Caki2 (cell line): ENCODE measurements around the gene CDK16. TPM values are rescaled to one million over a fixed set of nuclear protein-coding genes. Genes with fewer than 3 reads are reported as not detected.

ENCODE experiments used
- DNase-seq: peaks from one replicate; pipeline ENCODE4 v3.0.0-alpha.2; 2015; ENCODE audit warnings: low read depth
- in situ Hi-C: cut with HindIII; loops from 2 replicates; pipeline ENCODE4 v1.10.0; 2016; ENCODE audit warnings: low sequenced_read_pairs, low pct_unique_long_range_greater_than_20kb, mixed read lengths
- total RNA-seq: library from RNA; depleted of rRNA; stranded (reverse); fragments of >200 nt; shearing (Covaris generic); gene quantifications from 2 replicates; pipeline ENCODE4 v1.2.3, GENCODE V29; 2014; ENCODE audit warnings: low replicate concordance

CDK16 gene
- total RNA-seq, 1 experiment from 2014 or later, result 78.8 TPM

DNA sequence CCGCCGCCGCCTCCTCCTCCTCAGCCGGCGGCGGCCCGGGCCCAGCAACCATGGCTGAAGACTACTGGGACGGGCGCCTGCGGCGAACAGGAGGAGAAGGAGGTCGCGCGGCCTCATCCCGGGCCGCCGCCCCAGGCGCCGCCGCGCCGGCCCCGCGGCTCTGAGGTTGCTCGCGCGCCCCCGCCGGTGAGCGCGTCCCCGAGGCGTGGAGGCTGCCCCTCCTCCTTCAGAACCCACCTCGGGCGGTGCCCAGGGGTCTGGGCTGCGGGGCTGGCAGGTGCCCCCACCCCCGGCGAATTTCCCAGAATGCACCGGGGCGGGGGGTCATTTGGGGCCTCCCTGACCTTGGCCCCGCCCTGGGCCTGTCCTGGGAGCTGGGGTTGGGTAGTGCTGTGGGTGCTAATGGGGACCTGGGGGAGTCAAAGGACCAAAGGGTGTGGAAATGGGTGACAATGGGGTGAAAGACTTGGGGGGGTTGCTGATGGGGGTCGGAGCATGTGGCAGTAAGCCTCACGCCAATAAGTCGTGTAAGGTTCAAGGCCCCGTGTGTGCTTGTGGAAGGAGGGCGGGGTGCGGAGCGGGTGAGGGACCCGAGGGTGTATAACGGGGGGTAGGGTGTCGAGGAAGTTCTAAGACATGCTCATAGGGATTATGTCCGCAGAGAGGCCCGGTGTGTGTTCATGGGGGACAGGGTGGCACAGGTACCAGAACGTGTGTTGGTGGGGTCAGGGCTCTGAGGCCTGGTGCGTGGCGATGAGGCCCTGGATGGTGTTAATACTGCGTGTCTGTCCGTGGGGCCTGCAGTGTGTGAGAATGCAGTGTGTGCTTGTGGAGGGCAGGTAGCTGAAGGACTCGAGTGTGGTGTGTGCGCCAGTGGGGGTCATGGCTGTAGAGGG is 687 bp downstream of the CDK16 start:
- in situ Hi-C loops, result no loop called here
- DNase-seq, result peak; percentile 23

DNA sequence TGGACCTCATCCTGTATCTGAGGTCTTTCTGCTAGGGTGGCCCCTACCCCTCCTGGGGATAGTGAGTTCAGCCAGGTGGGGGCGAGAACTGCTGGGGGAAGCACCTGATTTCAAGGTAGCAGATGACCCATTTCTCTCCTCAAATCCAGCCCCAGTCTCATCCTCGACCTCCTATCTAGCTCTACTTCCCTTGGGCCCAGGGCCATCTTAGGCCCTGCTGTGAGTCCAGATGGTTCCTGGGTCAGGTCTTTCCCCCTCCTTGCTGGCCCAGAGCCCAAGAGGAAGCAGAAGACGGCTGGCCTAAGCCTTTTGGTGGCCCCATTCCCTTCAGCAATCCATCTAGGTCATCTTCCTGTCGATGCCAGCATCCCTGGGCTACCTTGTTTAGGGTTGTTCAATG is 3.3 kb downstream of the CDK16 start:
- in situ Hi-C loops, result no loop called here
- no peak for DNase-seq

DNA sequence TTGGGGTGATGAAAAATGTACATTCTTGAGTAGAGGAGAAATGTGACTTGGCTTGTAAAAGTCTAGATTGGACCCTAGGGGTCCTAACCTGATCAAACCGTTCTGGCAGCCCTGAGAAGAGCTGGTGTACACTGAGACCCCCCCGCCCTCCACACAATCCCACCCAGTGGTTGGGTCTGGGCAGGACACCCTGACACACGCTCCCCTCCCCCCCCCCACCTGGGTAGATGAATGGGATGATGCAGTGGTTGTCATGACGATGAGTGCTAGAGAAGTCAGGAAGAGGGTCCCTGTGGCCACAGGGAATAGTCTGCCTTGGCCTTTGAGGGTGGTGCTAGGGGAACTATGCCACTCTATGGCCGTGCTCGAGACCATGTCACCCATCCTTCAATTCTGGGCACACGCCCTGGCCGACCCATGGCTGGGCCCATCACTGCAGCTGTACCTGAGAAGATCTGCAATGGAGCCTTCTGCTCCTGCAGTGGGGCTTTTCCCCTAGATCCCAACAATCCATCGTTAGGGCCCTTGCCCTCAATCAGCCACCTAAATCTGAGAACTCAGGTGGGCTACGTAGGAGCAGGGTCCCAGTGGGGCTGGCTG is 4.4 kb downstream of the CDK16 start:
- no peak for DNase-seq
- in situ Hi-C loops, result no loop called here

DNA sequence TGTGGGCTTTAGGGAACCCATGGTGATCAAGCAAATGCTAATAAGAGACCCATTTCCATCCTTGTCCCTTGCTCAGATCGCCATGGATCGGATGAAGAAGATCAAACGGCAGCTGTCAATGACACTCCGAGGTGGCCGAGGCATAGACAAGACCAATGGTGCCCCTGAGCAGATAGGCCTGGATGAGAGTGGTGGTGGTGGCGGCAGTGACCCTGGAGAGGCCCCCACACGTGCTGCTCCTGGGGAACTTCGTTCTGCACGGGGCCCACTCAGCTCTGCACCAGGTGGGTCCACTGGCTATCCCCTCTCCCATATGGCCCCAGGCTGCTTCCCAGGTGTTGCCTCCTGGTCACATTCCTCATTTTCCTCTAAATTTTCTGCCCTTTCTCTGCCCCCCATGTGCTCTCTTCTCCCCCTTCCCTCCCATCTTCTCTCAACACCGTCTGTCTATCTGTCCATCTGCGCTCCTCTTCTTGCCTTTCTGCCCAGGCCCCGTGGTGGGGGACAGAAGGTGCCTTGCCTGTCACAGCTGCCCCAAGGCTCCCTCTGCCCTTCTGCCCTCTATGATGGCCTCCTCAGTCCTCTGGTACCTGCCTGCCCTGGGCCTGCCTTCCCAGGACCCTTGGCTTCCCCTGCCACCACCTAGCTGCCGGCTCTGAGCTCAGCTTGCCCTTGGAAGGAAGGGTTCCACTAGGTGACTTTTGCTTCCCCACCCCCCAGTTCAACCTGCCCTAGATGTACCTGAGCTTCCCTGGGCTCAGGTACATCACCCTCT is 5.2 kb downstream of the CDK16 start:
- no peak for DNase-seq
- in situ Hi-C loops, result no loop called here

DNA sequence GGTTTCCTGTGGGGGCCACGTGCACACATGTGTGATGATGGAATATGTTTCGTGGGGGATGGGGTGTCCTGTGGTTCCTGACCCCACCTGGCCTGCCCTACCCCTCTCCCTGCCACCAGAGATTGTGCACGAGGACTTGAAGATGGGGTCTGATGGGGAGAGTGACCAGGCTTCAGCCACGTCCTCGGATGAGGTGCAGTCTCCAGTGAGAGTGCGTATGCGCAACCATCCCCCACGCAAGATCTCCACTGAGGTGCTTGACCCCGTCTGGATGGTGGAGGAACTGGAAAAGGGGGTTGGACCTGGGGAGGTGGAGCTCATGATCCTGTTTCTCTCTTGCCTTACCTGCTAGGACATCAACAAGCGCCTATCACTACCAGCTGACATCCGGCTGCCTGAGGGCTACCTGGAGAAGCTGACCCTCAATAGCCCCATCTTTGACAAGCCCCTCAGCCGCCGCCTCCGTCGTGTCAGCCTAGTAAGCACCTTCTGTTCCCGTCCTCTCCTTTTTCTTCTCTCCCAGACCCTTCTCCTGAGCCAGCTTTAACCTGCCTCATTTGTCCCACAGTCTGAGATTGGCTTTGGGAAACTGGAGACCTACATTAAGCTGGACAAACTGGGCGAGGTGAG is 5.9 kb downstream of the CDK16 start:
- DNase-seq, result no peak
- in situ Hi-C loops, result no loop called here

DNA sequence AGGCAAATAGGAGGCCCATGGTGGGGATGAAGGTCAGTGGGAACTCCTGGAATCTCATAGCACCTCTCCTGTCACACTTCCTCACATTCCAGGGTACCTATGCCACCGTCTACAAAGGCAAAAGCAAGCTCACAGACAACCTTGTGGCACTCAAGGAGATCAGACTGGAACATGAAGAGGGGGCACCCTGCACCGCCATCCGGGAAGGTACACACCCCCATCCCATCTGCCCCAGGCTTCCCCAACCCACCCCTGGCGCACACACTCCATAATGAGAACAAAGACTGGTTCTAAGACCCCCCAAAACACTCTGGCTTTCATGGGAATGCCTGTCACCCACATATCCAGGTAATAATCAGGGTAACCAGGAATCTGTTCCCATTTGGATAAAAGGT is 6.4 kb downstream of the CDK16 start:
- in situ Hi-C loops, result no loop called here
- no peak for DNase-seq

DNA sequence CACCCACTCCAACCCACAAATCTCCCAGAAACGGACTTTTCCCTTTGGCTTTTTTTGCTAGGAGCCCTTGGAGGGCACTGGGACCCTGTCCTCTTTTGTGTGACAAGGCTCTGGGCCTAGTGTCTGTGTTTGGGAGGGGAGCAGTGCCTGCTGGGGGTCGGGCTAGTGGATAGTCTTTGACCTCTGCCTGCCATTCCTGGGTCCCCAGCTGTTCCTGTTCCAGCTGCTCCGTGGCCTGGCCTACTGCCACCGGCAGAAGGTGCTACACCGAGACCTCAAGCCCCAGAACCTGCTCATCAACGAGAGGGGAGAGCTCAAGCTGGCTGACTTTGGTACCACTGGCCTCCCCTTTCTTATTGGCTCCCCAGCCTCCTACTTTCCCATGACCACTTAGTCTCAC is 7.6 kb downstream of the CDK16 start:
- in situ Hi-C loops, result no loop called here
- no peak for DNase-seq

DNA sequence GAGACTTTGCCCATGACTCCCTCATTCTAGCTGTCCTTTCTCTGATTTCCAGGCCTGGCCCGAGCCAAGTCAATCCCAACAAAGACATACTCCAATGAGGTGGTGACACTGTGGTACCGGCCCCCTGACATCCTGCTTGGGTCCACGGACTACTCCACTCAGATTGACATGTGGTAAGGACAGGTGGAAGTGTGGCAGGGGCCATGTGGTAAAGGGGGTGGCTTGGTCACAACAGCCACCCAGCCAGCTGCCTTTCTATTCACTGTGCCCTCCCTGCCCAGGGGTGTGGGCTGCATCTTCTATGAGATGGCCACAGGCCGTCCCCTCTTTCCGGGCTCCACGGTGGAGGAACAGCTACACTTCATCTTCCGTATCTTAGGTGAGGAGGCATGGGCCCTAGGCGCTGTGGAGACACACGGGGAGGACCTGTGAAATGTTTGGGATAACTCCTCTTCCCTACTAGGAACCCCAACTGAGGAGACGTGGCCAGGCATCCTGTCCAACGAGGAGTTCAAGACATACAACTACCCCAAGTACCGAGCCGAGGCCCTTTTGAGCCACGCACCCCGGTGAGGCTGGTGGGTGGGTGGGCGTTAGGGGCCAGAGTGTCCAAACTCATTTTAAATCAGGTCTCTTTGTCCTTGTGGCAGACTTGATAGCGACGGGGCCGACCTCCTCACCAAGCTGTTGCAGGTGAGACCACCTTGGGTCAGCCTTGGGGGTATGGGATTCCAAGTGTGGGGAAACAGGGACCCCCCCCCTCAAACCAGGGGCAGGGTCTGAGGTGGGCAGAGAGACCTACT is 8.3 kb downstream of the CDK16 start:
- no peak for DNase-seq
- in situ Hi-C loops, result no loop called here

DNA sequence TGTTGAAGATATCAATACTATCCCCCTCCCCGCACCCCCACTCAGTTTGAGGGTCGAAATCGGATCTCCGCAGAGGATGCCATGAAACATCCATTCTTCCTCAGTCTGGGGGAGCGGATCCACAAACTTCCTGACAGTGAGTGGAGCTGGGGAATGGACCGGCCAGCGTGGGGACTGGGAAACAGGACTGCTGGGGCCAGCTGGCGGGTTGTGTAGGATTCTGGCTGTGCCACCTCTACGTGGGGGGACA is 8.8 kb downstream of the CDK16 start:
- in situ Hi-C loops, result no loop called here
- no peak for DNase-seq

DNA sequence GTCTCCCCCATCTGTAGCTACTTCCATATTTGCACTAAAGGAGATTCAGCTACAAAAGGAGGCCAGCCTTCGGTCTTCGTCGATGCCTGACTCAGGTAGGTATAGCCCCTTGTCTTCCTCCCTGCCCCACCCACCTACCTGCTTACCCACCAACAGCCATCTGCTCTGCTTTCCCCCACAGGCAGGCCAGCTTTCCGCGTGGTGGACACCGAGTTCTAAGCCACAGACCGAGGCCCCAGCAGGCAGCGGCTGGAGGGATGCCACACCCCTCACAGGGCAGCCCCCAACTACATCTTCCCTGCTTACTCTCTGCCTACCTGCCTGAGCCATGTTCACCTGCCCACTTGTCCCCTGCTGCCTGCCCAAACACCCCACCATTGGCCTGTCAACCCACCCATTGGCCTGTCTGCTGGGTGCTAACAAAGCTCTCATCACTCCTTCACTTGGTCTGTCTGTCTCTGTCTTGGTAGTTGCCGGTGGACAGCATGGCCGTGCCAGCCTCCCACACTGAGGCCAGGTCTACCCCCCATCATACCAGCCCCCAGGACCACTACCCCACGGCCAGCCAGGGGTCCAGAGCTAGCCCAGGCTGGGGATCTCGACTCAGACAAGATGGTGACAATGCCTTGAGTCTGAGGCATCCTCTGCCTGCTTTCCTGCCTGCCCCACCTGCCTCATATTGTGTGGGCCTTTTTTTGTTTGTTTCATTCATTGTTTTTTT is 10.2 kb downstream of the CDK16 start:
- in situ Hi-C loops, result no loop called here

DNA sequence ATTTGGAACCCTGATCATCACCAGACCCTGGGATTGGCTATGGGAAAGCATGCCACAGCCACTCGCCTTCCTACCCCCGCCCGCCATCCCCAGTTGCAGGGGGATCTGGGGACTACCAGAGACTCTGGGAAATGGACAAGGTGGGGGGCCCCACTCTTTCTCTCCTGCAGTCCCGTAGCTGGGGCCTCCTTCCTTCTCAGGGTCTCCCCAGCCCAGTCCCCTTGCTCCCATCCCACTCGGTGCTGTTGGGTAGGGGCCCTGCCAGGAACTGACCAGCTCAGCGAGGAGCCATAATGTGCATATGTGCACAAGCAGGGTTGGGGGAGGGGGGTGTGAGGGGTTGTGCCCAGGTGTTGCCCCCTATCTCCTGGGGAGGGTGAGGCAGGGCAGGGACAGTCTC is 10.9 kb downstream of the CDK16 start:
- DNase-seq, result no peak
- in situ Hi-C loops, result no loop called here

More for the DNA sequence above, 10.2 kb downstream of the CDK16 start:
- no peak for DNase-seq

DNA sequence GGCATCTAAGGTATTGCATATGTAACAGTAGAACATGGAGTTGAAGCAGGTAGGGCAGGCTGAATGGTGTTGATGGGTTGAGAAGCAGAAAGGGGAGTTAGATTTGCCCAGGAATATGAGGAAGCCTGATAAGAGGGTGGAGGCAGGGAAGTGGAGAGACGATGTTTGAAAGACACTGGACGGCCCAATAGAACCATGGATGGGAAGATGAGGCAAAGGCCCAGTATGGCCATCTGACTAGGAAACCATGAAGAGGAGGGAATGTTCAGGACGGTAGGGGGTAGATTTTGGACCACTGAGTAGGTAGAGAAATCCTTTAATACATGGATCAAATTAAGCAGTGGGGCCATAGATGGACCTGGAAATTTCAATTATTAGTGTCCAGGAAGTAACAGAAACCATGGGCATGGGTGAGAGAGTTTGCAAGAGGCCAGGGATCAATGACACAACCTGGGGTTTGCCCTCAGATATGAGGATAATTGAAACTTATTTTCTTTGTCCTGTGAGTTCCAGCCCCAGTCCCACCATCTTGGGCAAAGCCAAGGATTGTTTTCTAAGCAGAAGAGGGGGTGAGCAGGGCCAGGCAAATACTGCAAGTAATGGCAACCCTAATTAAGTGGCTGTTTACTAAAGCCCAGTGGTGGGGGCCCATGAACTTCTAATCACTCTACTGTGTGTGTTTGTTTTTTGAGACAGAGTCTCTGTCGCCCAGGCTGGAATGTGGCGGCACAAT is 11.8 kb downstream of the CDK16 start:
- in situ Hi-C loops, result no loop called here

DNA sequence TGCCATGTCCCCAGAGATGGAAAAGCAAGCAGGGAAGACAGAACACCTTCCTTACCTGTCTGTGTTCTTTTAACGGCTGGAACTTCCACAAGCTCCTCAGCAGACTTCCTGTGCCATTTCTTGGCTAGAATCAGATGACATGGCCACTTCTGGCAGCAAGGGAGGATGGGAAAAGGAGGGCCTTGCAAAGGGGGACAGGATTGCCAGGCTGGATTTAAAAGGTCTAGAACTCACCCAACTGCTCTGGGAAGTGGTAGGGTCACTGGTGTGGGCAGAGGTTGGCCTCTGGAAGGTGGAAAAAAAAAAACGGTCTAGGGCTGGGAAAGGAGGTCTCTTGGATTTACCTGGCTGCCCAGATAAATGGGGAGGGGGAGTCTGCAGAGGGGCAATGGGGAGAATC is 12.7 kb downstream of the CDK16 start:
- in situ Hi-C loops, result no loop called here
- DNase-seq, result no peak

More for the DNA sequence above, 11.8 kb downstream of the CDK16 start:
- no peak for DNase-seq

DNA sequence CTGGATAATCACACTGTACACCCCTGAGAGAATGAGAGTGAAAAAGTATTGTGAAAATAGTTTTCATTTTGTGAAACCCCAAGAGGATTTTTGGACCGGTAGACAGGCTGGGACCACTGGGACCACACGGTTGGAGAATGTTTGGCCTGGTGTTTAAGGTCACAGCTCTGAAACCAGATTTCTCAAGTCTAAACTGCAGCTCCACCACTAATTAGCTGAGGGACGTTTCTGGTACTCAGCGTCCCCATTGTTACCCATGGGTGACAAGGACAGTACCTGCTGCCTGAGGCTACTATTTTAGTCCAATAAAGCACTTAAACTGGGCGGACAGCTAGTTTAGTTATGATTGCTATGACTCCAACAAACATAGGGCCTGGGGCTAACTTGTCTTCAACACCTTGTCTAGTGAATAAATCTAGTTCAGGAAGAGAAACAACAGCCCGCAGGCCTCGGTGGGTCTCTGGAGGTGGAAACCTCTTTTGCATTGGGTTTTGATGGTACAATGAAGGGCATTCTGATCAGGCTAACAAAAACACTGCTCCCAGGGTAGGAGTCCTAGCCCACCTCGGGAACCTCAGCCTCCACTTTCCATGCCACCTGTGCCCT is 13.8 kb downstream of the CDK16 start:
- in situ Hi-C loops, result no loop called here
- no peak for DNase-seq

DNA sequence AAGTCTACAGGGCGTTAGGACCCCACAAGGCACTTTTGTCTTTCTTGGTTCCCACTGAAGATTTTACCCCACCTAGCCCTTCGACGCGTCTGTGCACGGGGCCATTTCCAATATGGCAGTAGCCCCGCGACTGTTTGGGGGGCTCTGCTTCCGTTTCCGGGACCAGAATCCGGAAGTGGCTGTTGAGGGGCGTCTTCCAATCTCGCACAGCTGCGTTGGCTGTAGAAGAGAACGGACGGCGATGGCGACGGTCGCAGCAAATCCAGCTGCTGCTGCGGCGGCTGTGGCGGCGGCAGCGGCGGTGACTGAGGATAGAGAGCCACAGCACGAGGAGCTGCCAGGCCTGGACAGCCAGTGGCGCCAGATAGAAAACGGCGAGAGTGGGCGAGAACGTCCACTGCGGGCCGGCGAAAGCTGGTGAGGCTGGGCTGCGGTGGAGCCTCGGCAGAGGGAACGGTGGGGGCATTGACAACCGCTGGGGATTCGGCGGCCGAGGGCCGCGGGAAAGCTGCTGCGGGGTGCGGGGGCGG is 14.4 kb downstream of the CDK16 start, which contains the start of gene USP11:
USP11 (plus strand) TSS at position 207 of the 530 bp plus-strand sequence; CDS start at position 242, 35 bp downstream.
- DNase-seq, result peak; percentile 43
- in situ Hi-C loops, result no loop called here

DNA sequence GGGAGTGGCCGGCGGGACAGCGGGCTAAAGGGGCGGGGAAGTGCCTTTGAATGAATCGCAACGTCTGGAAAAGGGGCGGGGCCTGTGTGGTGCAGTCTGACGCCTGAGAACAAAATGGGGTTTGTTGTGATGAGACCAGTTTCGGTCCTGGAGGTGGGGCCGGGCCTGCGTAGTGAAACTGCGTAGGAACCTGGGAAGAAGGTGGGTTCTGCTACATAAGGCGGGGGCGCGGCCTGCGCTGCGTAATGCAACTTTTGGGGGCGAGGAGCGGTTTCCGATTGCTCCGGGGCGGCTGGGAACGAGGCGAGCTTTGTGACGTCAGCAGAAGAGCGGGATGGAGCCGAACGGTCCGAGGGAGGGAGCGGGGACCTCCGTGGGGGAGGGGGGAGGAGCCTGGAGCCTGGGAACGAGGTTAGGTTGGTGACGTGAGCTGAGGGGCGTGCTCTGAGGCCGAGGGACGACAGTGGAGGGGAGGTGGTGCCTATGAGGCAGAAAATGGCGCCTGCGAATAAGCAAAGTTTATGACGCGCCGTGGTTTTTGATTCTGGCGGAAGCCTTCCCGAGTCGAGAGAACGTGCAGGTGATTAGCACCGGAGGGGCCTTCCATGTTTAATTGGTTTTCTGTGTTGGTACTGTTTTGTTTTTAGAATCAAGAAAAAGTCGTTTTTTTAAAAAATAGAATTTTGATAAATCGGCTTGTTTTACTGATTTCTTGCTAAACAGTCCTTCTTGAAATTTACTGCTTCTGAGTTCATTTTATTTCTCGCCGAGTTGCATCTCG is 15.0 kb downstream of the CDK16 start:
- peak; percentile 95 for DNase-seq

More for the DNA sequence above, 15.0 kb downstream of the CDK16 start:
- in situ Hi-C loops, result no loop called here
